GM19193 (cell line): ENCODE measurements around the gene TIPARP.

Source experiments
- POLR2A ChIP-seq: IDR thresholded peaks from 4 replicates; pipeline ENCODE4 v1.6.1; 2011; ENCODE audit not compliant: insufficient read depth, insufficient read length; ENCODE audit errors: extremely low read depth

Gene TIPARP

GRCh38 chr3:156664831-156665178 lies 9.6 kb upstream of the TIPARP start:
- no peak for TF ChIP-seq POLR2A

- TF ChIP-seq POLR2A, result no peak
These were observed 9.1 kb upstream of the TIPARP start for GRCh38 chr3:156665291-156665690.

- no peak for TF ChIP-seq POLR2A
These were observed 8.3 kb upstream of the TIPARP start for GRCh38 chr3:156666073-156666472.

- TF ChIP-seq POLR2A, result no peak
These were observed 6.2 kb upstream of the TIPARP start for GRCh38 chr3:156668073-156668763.

GRCh38 chr3:156670077-156670476 lies 4.3 kb upstream of the TIPARP start:
- TF ChIP-seq POLR2A, result no peak

- no peak for TF ChIP-seq POLR2A
These were observed 3.7 kb upstream of the TIPARP start for GRCh38 chr3:156670652-156671051.

- no peak for TF ChIP-seq POLR2A
These were observed 701 bp upstream of the TIPARP start for GRCh38 chr3:156673732-156674045.

- TF ChIP-seq POLR2A, result no peak
These were observed 780 bp downstream of the TIPARP start for GRCh38 chr3:156674911-156675829.

- no peak for TF ChIP-seq POLR2A
These were observed 1.7 kb downstream of the TIPARP start for GRCh38 chr3:156675830-156676767.

- TF ChIP-seq POLR2A, result no peak
These were observed 2.5 kb downstream of the TIPARP start for GRCh38 chr3:156676768-156677479.

- TF ChIP-seq POLR2A, result no peak
These were observed 3.1 kb downstream of the TIPARP start for GRCh38 chr3:156677536-156677935.

GRCh38 chr3:156678197-156678596 lies 3.8 kb downstream of the TIPARP start:
- no peak for TF ChIP-seq POLR2A

- no peak for TF ChIP-seq POLR2A
These were observed 6.0 kb downstream of the TIPARP start for GRCh38 chr3:156680243-156680914.

GRCh38 chr3:156681002-156681401 lies 6.6 kb downstream of the TIPARP start:
- TF ChIP-seq POLR2A, result no peak
